GM21515 (cell line): ENCODE measurements around the gene RAB25.
"Not testable (repeated sequence)": the region's sequence is repeated elsewhere in the genome, so short reads cannot be mapped to it uniquely, and the experiment has no call there.

ENCODE experiments used
- ATAC-seq: cut with Tn5 transposase; IDR thresholded peaks from one replicate; pipeline ENCODE4 v1.9.1; 2021; ENCODE audit not compliant: unreplicated experiment

Gene RAB25

GRCh38 chr1:156054500-156055280 lies 6.3 kb upstream of the RAB25 start, which contains the start of gene LAMTOR2:
TSS of gene LAMTOR2 (plus strand) at chr1:156054782. CDS start at chr1:156054890, 108 bp downstream.
- ATAC-seq: peak; percentile 71

DNA sequence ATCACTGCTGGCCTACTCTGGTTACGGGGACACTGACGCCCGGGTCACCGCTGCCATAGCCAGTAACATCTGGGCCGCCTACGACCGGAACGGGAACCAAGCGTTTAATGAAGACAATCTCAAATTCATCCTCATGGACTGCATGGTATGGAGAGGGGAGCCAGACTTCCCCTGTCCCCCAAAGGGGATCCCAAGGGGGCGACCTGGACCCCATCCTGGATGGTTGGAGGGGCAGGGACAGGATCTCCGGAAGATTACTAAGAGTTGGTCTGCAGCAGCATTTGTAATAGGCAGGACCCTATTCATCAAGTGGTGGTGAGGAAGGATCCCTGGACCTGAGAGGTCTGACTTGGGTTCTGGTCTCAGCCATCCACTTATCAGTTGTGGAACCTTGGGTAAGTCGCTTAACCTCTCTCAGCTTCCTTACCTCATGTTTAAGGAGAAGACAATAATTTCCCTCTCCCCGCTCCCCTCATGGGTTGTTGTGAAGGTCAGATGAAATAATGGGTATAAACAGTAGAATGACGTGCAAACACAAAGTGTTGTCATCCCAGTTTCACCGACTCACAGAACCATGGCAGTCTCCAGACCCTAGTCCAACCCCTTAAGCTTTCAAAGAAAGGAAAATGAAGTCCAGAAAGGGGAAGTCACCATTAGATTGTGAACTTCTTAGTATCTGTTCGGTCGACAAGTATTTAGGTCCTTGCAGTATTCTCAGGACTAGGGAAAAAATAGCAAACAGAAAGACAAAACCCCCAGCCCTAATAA lies 5.5 kb upstream of the RAB25 start:
- ATAC-seq: no peak

DNA sequence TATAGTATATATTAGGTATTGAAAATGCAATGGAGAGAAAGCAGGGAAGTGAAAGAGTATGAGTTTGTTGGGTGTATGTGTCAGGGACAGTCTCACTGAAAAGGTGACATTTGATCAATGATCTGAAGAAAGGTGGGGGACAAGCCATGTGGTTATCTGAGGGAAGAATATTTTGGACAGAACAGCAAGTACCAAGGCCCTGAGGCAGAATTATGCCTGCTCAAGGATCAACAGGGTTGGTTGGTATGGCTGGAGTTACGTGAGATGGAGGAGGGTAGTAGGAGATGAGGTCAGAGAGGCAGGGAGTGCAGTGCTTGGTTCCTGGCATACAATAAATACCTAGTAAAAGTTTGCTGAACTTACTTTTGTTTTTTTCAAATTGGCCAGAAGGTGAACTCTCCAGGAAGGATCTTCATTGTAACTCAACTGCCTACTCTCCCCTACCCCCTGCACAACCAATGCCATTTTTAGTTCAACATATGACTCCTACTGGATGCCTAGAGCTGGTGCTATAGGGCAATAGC lies 4.6 kb upstream of the RAB25 start:
- ATAC-seq: no peak

- no peak for ATAC-seq
Measured at GRCh38 chr1:156062189-156062588, 1.2 kb downstream of the RAB25 start.

DNA sequence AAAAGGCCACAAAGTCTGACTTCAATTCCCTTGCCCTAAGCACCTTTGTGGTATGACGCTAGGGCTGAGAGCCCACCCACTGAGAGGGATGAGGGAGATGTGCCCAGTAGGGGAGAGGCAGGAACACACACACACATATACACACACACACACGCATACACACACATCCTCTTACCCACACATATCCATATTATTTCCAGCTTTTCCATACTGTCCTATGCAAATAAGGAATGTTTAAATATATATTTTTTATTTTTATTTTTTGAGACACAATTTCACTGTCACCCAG lies 3.0 kb downstream of the RAB25 start:
- no peak for ATAC-seq

- ATAC-seq: no peak
Measured at GRCh38 chr1:156064615-156065014, 3.7 kb downstream of the RAB25 start.

DNA sequence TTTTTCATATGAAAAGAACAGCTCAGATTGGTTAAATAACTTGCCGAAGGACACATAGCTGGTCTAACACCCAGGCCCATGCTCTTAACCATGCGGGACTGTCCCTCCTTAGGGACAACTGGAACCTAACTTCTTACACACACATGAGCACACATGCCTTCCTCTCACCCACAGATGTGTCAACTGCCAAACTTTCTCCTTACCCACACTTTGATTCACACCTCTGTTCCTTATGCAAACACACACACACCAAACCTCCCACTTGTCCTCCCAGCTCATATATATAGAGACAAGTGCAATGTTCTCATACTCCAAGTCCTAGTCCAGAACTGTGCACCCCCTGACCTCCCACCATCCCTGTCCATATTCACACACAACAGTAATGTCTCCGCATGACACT lies 4.3 kb downstream of the RAB25 start:
- no peak for ATAC-seq

DNA sequence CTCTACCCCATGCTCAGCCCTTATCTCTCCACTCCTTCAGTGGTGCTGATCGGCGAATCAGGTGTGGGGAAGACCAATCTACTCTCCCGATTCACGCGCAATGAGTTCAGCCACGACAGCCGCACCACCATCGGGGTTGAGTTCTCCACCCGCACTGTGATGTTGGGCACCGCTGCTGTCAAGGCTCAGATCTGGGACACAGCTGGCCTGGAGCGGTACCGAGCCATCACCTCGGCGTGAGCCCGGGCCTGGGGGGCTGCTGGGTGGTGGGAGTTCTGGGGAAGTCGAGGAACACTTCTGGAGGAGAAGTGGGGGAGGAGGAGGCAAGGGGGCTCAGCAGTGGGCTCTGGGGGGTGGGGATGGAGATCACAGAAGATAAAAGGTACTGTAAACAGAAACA lies 4.9 kb downstream of the RAB25 start:
- no peak for ATAC-seq

DNA sequence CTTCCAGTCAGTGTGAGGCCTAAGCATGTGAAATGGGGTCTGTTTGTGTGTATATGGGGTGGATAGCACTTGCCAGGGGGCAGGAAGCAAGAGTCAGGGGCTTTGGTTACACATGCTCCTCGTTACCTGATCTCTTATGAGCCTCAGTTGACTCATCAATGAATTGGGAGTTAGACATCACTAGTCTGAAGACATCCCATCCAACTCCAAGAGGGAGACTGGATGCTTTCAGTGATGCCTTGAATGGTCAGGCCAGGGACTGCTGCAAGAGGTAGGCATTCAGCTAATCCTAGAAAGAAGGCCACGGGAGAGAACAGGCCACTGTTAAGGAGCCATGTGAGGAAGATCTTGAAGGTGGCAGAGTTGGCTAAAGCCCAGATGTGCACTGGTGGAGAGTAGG lies 6.3 kb downstream of the RAB25 start:
- ATAC-seq: no peak

DNA sequence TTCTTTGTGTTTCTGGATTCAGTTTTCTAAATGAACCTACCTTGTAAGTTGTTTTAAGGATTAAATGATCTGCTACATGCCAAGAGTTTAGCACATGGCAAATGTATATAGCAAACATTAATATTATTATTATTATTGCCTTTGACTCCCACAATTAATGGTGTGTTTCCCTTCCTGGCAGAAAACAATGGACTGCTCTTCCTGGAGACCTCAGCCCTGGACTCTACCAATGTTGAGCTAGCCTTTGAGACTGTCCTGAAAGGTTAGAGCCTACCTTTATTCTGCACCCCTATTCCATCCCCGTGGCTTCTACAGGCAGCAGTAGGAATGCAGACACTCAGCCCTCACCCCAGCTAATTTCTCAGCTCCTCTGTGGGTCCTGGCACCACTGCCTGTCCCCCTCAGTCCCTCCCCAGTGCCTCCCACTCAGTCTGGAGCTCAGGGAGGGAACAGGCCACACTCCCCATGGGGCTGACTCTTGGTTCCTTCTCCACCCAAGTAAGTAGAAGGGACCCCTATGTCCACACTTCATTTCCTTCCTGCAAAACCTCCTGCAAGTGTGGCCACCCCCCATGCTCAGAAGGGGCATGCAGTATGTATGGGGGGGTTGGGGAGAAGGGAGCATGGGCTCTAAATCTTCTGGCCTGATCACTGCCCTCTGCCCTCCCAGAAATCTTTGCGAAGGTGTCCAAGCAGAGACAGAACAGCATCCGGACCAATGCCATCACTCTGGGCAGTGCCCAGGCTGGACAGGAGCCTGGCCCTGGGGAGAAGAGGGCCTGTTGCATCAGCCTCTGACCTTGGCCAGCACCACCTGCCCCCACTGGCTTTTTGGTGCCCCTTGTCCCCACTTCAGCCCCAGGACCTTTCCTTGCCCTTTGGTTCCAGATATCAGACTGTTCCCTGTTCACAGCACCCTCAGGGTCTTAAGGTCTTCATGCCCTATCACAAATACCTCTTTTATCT lies 8.8 kb downstream of the RAB25 start:
- no peak for ATAC-seq

DNA sequence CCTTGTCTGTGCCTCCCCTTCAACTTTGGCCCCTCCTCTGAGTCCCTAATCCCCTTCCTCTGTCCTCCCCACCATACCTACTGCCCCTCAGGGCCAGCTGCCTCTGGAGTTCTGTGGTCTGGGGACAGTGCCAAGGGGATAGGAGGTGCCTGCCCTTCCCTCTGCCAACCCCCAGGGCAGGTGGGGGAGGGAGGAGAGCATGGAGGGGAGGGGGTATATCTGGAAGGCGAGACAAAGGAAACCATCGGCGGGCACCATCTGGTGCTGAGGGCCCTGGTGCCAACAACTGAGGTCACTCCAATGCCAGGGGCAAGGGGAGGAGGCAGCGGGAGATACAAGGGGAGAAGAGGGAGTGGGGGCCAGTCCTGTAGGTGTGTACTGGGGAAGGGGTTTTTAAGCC lies 9.6 kb downstream of the RAB25 start:
- ATAC-seq: no peak

- ATAC-seq: not testable (repeated sequence)
Measured at GRCh38 chr1:156071332-156071816, 10.4 kb downstream of the RAB25 start.

DNA sequence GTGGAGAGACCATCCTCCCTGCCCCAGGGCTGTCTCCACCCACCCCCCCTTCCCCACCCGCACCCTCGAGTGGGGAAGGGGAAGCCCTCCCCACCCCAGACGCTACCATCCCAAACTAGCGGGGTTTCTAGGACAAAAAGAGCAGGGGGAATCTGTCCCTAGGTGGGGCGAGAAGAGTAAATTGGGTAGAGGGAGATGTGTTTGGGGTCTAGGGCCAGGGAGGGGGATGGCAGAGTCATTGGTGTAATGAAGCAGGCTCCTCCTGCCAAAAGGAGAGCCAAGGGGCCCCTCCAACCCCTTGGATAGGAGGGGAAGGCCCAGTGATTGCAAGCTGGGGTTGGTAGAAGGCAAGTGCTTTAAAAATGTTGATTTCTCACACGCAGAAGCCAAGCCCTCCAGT lies 11.3 kb downstream of the RAB25 start:
- ATAC-seq: no peak

GRCh38 chr1:156073110-156073687 lies 12.2 kb downstream of the RAB25 start:
- no peak for ATAC-seq

DNA sequence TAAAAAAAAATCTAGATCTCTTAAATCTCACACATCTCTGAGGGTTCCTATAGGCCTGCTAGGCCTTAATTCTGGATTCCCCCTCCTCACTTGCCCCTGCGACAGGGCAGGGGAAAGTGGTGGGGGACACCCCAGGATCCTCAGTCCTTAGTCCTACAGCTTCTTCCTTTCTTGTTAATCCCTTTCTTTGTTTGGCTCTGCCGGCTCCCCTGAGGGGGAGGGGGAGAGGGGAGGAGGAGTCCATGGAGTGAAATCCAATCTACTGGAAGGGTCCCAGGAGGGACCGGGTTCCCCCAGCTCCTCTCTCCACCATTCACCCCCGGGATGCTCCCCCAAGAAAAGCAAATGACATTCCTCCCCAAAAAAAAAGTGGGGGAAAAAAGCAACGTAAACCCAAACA lies 12.8 kb downstream of the RAB25 start:
- ATAC-seq: no peak

GRCh38 chr1:156074661-156075060 lies 13.7 kb downstream of the RAB25 start:
- no peak for ATAC-seq

- no peak for ATAC-seq
Measured at GRCh38 chr1:156075162-156075561, 14.2 kb downstream of the RAB25 start.

DNA sequence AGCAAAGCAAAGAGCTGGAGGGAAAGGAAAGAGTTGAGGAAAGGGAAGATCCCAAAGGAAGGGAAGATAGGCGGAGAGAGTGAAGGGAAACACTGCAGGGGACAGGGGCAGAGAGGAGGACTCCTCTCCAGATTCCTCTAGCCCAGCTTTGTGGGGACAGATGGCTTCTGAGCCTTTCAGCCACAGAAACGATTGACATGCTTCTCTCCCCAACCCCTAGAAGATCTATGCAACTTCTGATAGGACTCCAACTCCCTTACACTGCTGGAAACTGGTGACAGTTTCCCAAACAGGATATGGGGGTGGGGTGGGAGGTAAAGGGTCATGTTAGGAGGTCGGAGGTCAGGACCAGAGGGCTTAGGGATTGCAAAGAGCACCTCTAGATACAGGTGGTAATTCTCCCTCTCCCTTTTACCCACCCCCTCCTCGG lies 14.8 kb downstream of the RAB25 start:
- no peak for ATAC-seq

DNA sequence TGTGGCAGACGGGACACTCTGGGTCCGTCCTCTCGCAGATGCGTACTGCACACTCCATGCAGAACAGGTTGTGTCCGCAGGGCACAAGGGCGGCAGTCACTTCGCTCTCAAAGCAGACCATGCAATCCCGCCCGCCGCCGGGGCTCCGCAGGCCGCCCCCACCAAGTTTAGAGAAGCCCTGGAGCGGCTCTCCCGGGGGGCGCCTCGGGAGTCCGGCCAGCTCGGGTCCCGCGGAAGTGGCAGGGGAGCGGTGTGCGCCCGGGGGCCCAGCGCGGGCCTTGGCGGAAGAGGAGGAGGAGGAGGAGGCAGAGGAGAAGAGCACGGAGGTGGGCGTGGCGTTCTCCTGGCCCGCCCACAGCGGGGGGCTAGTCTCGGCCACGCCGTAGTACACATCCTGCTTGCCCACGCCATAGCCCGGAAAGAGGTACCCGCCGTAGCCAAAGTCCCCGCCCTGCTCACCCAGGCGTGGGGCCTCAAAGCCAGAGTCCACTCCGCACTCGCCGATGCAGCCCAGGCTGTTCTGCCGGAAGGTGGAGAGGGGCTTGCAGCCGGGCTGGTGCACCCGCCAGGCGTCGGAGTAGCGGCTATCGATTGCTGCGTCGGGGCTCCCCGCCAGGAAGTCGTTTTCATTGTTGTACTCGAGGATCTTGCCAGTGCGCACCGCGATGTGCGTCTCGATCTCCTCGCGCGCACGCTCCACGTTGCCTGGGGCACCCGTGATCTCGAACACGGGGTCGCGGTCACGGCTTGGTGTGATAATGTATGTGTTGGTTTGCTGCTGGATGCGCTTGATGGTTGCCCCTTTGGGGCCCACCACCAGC lies 15.9 kb downstream of the RAB25 start:
- peak; percentile 64 for ATAC-seq

DNA sequence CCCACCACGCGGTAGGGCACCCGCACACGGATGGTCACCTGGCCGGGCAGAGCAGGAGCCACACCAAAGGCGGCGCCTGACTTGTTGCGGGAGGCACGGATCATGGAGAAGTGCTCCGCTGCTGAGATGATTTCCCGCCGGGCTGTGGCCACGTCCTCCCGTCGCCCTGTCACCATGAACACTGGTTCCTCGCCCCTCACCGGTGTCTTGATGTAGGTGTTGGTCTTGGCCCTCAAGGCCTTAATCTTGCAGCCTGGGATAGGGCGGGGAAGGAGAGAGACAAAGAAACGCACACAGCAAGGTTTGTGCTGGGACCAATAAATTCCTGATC lies 16.4 kb downstream of the RAB25 start:
- no peak for ATAC-seq
